Measurements from ENCODE around the gene IPO9.
"Not testable (repeated sequence)": the region's sequence is repeated elsewhere in the genome, so short reads cannot be mapped to it uniquely, and the experiment has no call there.

The IPO9 gene

DNA sequence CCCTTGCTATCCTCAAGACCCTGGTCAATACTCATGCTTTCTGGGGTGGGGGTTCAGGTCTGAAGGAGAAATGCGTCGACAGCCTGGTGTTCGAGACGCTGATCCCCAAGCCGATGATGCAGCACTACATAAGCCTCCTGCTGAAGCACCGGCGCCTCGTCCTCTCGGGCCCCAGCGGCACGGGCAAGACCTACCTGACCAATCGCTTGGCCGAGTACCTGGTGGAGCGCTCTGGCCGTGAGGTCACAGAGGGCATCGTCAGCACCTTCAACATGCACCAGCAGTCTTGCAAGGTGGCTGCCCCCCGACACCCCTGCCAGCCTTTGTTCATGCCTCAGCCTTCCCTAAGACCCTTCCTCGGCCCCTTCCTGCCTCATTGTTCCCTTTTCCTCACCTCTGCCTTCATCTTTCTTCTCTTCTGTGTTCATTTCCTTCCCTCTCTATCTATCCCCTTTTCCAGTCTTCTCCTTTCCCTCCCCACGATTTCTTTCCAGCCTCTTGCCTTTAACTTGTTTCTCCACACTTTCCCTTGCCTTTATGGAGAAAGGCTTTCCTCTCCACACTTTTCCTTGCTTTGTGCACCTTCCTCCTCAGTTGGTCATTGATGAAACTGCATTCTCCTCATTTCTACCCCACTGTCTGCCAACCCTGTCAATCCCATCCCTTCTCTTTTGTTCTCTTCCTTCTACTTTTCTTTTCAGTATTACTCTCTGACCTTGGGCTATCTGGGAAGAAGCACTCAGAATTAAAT is 18.3 kb upstream of the IPO9 start:
- no peak for DNase-seq

GRCh38 chr1:201813226-201813625 is 15.7 kb upstream of the IPO9 start:
- no peak for DNase-seq

- DNase-seq, result no peak
These were observed 12.6 kb upstream of the IPO9 start for GRCh38 chr1:201816309-201816854.

GRCh38 chr1:201818971-201819750 is 9.8 kb upstream of the IPO9 start:
- DNase-seq, result no peak

DNA sequence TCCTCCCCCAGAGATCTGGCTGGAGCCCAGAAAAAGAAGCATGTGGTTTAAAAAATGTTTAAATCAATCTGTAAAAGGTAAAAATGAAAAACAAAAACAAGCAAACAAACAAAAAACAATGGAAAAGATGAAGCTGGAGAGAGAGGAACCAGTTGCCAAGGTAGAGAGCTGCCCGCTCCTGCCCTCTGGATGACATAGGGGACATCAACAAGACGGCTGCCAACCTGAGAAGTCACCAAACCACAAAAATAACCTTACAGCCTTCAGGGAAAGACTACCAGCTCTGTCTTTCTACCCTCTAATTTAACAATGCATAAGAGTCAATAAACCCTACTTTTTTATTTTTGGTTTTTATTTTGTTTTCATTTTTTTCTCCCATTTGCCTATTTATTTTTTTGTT is 8.5 kb upstream of the IPO9 start:
- DNase-seq, result no peak

DNA sequence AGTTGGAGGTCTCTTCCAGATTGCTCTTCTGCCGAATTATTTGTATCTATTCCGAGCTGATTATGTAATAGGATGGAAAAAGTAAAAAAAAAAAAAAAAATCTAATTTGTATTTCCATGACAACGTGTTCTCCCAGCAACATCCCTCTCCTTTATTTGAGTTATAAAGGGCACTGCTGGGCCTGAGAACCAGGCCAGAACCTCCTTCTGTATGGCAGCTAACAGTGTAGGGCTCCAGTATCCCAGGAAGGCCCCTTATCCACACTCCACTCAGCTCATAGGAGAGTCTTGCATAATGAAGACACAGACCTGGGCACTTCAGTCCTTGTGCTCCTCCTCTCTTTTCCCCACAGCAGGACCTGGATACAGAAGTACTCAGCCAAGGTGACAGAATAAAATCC is 3.7 kb upstream of the IPO9 start:
- no peak for DNase-seq

GRCh38 chr1:201826830-201827229 is 2.1 kb upstream of the IPO9 start:
- DNase-seq, result no peak

- no peak for DNase-seq
These were observed 1.4 kb upstream of the IPO9 start for GRCh38 chr1:201827321-201828216.

DNA sequence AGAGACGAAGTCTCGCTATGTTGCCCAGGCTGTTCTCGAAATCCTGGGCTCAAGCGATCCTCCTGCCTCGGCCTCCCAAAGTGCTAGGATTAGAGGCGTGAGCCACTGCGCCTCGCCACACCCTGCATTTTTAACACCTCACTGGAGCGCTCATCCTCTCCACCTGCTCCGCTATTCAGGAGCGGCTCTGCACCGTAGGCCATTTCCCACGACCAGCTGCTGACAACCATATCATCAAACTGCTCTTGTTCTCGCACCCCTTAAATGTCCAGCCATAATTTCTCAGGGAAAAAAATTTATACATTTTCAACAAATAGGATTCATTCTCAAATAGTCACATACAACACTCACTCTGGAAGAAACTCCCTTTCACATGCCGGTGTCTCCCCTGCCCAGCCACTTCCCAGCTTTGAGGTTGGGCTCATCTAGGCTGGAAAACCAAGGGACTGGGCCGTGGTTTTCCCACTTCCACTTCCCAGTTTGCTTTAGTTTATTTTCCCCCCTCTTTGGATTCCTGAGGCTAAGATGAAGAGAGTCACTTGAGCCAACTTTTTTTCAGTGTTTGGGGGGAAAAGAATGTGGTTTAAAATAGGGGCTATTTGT is 639 bp upstream of the IPO9 start:
- no peak for DNase-seq

- no peak for DNase-seq
These were observed 2.4 kb downstream of the IPO9 start for GRCh38 chr1:201831371-201831770.

DNA sequence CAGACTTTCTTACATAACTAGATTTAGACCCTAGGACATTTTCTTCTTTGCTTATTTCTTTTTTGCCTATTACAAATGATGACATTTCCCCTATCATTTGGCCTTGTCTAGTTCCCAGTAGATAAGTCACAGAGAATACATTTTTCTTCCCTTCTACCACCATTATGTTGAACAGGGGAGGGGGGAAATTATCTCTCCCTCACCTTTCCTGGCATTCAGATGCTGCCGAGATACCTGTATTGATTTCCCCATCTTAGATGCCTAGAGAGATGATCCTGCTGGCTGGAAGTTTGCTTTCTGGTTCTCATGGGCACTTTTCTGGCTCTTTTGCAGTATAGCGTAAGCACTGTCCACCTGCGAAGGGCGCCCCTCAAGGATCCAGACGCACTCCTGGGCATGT is 5.7 kb downstream of the IPO9 start:
- DNase-seq, result no peak

- DNase-seq, result no peak
These were observed 9.4 kb downstream of the IPO9 start for GRCh38 chr1:201838381-201838780.

GRCh38 chr1:201839089-201839488 is 10.1 kb downstream of the IPO9 start:
- not testable (repeated sequence) for DNase-seq

- DNase-seq, result no peak
These were observed 11.1 kb downstream of the IPO9 start for GRCh38 chr1:201840055-201840454.

DNA sequence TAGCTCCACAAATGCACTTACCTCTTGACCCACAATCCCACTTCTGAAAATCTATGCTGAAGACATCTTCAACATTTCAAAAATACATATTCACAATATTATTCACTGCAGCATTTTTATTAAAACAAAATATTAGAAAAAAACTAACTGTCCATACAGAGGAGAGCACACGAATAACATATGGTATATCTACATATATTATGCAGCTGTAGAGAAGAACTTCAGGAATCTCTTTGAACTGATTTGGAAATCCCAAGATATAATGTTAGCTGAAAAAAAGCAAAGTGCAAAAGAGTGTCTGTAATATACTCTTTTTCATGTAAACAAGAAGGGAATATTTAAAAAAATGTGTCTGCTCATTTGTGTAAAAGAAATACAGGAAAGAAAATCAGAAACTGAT is 11.5 kb downstream of the IPO9 start:
- no peak for DNase-seq

DNA sequence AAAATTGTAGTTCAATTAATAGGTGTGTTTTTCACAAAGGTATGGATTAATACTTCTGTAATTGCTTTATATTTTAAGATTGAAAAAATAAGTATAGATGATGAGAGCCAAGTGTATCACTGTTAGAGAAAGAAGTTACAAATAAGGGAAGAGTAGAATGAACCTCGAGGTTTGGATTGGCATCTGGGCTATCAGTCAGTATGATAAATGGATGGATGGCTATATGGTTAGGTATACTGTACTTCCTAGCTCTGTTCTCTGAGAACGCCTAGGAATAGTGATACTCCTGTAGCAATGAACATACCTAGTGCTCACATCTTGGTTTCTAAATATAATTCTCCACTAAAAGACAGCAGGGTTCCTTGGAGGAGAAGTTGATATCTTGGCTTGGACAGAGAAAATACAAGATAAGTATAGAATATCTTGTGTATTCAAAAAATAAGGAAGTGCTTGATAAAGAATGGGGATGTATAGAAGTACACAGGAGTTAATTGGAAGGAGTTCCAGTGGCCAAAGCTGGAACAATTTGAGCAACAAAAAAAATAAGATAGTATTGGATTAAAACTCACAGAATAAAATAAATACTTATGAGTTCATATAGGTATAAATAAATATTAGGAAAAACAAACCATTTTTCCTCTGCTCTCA is 12.4 kb downstream of the IPO9 start:
- no peak for DNase-seq

GRCh38 chr1:201842472-201843027 is 13.6 kb downstream of the IPO9 start:
- no peak for DNase-seq

DNA sequence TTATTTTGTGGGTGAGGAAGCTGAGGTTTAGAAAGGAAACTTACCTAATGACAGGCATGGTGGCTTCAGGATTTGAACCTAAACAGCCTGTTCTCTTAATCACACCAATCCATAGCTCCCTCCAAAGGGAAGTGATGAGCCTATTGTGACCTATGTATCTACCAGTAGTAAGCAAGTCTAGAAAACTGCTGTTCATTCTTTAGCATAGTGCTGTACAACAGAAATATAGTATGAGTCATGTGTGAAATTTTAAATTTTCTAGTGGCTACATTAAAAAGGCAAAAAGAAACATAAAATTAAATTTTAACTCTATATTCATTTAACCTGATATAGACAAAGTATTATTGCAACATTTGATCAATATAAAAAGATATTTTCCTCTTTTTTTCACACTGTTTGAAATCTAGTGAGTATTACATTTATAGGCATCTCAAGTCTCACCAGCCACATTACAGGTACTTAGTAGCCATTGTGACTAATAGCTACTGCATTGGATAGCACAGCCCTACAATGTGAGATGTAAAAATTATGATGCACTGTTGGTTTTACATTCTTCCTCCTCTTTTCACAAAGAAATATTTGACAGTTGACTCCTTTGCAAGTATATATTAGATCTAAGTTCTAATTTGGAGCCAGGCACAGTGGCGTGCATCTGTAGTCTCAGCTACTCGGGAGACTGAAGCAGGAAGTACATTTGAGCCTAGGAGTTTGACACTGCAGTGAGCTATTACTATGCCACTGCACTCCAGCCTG is 16.6 kb downstream of the IPO9 start:
- no peak for DNase-seq

- DNase-seq, result no peak
These were observed 18.2 kb downstream of the IPO9 start for GRCh38 chr1:201847150-201847549.

GRCh38 chr1:201848230-201848629 is 19.3 kb downstream of the IPO9 start:
- DNase-seq, result no peak
